ENCODE results near the gene NACA.

GRCh38 chr12:56676851-56677580 lies 48.1 kb downstream of the NACA start:
- TF ChIP-seq CTCF (IDR thresholded peaks at IDR 0.05) (no peak), POLR2A (IDR thresholded peaks at IDR 0.05) (no peak)
